Esophagus squamous epithelium (tissue), 4 donors: Measurements from ENCODE around the gene ITGB4.

Source experiments
- CTCF ChIP-seq, 6 experiments: fragments of 450-650 bp in 4 of 6; fragments of 200-600 bp in 2 of 6; sonication (generic) in 2 of 6; IDR thresholded peaks; one replicate each; pipeline ENCODE4 v1.5.1; 2016 to 2019; ENCODE audit warnings: antibody characterized with exemption in 6 of 6, mild to moderate bottlenecking in 4 of 6, moderate library complexity in 4 of 6
- POLR2A ChIP-seq, 4 donors: fragments of 450-650 bp; IDR thresholded peaks; one replicate each; pipeline ENCODE4 v1.6.1; 2017; ENCODE audit warnings: antibody characterized with exemption in 4 of 4, mild to moderate bottlenecking in 4 of 4, moderate library complexity in 3 of 4

DNA sequence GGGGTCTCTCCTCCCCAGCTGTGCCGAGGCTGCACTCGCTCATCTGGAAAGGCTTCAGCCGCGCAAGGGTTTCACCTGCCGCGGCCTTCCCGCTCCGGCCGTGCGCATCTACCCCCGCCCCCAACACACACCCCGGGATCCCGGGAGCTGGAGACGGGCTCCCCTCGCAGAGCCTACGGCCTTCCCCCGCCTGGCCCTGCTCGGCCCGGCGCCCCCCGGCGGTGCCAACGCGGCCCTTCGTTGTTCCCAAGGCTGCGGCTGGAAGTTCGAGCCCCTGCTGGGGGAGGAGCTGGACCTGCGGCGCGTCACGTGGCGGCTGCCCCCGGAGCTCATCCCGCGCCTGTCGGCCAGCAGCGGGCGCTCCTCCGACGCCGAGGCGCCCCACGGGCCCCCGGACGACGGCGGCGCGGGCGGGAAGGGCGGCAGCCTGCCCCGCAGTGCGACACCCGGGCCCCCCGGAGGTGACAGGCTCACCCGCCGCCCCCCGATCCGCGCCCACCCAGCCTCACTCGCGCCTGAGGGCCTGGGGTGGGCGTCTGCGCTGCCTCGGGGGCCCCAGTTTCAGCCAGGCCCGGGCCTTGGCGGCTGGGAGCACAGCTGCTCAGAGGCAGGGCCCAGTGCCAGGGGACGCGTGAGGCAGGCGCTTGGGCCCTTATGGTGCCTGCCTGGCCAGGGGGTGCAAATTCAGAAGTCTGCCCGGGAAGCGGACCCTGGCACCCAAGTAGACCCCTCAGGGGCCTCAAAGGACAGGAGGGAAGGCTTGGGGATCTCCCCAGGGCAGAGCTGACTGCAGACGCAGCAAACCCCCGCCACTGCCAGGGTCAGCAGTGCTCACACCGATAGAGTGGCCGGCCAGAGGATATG is 32.5 kb downstream of the ITGB4 start:
- peak; percentile 11 to 50 (median 26) for TF ChIP-seq CTCF (IDR thresholded peaks at IDR 0.05)
- no peak for TF ChIP-seq POLR2A (IDR thresholded peaks at IDR 0.05)
